GM21526 (cell line): Measurements from ENCODE around the gene ABR.
"Not testable (repeated sequence)": the region's sequence is repeated elsewhere in the genome, so short reads cannot be mapped to it uniquely, and the experiment has no call there.

ENCODE experiments used
- ATAC-seq: cut with Tn5 transposase; IDR thresholded peaks from one replicate; pipeline ENCODE4 v1.9.1; 2021; ENCODE audit warnings: moderate library complexity; ENCODE audit not compliant: unreplicated experiment, low FRiP score

The ABR gene

GRCh38 chr17:1174263-1174880 is 5.4 kb downstream of the ABR start:
- no peak for ATAC-seq

- no peak for ATAC-seq
Measured at GRCh38 chr17:1173432-1174262, 6.1 kb downstream of the ABR start.

DNA sequence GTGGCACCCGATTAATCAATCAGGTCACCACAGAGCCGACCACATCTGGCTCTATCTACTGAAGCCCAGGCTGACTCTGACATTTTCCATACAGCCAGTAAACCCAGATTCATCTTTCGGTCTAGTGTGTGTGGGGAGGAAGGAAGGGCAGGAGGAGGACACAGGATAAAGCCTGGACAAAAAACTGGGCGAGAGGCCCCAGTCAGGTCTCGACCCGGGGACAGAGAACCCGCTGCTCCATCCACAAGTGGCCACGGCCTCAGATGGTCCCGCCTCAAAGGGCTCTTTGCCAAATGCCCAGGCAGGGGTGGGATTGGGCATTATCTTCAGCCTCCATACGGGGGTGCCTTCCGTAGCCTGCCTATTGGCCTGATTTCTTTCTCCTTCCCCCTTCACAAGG is 7.8 kb downstream of the ABR start:
- no peak for ATAC-seq

DNA sequence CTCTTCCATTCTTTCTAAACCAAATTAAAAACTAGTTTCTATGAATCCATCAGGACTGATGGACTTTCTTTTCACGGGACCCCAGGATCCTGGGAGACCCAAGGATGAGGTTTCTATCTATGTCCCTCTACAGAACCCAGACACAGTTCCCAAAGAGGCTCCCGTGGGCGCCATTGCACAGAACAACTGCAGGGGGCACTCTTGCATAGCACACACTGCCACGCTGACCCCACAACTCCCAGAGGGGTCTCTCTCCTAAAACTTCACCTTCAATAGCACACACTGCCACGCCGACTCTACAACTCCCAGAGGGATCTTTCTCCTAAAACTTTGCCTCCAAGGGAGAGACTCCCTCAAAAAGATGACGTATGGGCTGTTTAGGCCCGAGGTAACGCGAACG is 9.0 kb downstream of the ABR start:
- no peak for ATAC-seq

DNA sequence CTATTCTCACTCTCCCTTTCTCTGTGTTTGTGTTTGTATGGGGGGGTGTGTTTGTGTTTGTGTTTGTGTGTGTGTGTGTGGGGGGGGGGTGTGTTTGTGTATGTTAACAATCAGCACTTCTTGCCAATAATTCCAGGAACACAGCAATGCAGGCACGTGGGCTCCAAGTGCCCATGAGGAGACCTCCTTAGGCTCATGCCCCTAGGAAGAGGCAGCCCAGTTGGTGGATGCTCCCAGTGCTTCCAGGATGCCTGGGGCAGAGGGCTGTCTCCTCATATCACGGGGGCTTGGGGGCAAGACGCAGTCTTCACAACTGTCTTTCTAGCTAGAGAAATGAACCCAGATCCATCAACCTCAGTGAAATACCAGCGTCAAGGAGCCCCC is 9.9 kb downstream of the ABR start:
- no peak for ATAC-seq

GRCh38 chr17:1169221-1169928 is 10.4 kb downstream of the ABR start:
- no peak for ATAC-seq

DNA sequence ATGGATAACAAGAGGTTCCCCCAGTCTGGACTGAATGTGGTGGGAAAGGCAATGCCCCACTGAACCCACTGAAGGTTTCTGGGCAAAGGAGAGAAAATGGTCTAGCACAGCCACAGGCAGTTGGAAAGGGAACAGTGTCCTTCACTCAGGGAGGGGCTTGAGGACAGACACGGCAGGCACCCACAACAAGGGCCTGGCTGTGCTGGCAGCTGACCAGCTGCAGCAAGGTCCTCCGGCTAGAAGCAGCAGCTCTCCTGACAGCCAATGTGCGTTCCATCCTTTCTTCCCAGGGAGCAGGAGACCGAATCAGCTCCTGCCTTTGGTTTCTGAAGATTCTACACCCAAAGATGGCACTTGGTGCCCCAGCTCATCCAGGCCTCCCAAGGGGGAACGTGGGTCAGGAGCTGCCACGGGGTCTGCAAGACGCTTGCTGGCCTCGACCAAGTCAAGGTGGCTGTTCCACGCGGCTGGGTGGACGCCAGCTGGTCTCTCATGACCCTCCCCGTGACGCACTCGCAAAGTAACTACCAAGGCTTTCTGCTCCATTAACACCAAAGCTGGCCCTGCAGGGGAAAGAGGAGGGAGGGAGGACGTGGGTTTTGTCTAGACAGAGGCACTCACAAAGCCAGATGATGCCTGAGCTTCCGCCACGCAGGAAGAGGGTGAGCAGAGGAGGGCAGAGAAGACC is 11.1 kb downstream of the ABR start:
- ATAC-seq = no peak

- no peak for ATAC-seq
Measured at GRCh38 chr17:1166276-1166675, 13.5 kb downstream of the ABR start.

DNA sequence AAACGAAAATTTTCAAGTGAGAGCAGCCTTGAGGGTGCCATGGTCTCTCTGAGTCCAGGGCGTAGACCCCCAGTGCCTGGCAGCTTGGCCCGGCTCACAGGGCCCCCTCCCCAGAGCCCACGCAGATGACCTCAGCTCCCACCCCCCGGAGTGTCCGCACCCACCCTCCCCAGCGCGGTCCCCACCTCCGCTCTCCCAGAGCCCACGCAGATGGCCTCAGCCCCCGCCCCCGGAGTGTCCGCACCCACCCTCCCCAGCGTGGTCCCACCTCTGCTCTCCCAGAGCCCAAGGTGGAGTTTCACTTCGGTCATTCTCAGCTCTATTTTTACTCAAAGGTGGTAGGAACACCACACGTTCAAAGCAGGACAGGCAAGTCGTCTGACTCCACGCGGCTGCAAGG is 13.9 kb downstream of the ABR start:
- no peak for ATAC-seq

DNA sequence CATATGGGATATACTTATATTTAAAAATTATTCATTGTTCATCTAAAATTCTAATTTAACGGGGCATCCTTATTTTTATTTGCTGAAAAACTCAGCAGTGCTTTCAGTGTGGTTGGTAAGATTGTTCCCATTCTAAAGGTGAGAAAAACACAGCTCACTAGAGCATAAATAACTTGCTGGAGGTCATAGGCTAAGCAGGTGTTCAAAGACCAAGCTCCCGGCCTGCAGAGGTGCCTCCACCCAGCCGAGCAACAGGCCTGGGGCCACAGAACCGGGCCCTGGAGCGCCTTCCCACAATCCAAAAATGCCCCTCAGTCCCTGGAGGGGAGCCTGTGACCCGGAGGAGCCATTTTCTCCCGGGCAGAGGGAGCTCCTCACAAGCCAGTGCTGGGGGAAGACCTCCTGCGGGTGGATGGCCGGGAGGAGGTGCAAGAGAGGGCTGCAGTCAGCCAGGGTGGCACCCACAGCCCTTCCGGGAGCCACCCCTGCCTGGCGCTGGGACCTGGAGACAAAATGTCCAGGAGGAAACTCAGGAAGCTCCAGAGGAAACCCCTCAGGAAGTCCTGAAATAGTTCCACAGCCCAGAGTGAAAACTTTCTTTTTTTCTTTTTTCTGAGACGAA is 14.7 kb downstream of the ABR start:
- no peak for ATAC-seq

DNA sequence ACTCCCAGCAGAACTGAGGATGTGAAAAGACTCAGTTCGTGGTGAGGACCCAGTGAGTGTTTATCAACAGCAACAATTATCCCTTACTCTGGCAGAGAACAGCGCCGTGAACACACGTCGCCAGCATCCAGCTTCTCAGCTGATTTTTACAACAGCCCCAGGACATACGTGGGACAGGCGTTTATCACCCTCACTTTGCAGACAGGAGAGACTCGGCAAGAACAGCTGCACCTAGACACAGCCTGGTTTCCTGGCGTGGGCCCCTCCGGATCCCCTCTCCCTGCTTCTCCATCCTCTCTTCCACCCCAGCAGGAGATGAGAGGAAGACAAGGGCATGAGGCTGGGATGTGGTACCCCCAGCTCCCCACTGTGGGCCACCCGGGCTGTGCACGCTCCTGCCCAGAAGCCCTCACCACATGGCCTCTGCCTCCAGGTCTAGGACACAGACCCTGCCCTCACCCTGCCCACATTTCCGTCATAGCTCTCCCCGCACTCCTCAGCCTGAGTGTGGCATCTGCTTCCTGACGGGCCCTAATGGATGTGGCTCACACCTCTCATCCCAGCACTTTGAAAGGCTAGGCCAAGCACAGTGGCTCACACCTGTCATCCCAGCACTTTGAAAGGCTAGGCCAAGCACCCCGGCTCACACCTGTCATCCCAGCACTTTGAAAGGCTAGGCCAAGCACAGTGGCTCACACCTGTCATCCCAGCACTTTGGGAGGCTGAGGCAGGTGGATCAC is 17.5 kb downstream of the ABR start:
- no peak for ATAC-seq

- ATAC-seq = no peak
Measured at GRCh38 chr17:1160591-1161390, 19.0 kb downstream of the ABR start.

DNA sequence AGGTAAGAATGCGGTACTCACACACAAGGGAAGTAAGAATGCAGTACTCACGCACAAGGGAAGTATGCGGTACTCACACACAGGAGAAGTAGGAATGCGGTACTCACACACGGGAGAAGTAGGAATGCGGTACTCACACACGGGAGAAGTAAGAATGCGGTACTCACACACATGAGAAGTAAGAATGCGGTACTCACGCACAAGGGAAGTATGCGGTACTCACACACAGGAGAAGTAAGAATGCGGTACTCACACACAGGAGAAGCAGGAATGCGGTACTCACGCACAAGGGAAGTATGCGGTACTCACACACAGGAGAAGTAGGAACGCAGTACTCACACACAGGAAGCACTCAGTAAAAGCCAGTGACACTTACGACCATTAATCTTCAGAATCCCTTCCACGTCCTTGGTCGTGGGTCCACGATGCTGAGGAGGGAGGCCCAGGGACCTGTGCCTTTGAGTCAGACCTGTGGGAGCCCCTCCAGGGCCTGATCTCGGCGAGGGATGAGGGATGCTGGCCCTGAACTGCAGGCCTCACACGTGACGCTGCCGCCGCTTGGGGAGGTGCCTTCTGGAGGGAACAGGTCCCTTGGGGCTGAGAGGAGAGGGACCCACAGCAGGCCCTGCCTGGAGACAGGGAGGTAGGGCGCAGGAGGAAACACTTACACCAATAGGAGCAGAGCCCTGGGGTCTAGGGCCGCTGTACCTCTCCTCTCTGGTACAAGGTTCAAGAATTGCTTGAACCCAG is 20.2 kb downstream of the ABR start:
- ATAC-seq = no peak

GRCh38 chr17:1158879-1159278 is 20.9 kb downstream of the ABR start:
- ATAC-seq = no peak

DNA sequence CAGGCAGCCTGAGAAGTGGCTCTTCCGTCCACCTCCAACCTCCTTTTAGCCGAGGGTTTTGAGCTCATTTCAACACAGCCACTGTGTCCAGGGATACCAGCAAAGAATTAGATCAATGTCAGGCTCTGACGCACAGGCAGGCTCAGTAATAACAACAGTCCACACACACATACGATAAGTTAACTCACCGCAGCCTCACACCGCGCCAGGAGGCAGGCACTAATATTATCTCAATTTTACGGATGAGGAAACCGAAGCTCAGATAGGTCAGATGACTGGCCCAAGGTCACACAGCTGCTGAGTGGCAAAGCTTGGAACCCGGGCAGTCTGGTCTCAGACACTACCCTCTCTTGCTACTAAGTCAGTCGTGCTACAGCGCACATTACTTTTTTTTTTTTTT is 22.9 kb downstream of the ABR start:
- no peak for ATAC-seq

DNA sequence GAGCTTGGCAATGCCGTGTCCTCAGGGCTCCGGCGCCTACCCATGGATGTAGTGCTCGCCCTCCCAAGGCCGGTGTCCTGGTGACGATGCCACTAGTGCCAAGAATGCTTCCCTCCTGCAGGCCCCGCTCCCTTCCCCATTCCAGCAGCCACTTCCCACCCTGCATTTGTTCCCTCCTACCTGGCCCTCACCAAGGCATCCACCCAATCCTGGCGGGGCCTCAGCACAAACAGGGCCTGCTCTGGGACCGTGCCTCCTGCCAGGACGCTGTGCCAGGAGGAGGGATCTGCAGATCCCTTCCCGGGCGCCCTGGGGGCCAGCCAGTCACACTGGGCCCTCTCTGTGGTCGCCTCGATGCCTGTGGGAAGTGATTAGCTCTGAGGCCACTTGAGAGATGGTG is 25.1 kb downstream of the ABR start:
- ATAC-seq = no peak

GRCh38 chr17:1153795-1154546 is 25.8 kb downstream of the ABR start:
- no peak for ATAC-seq

- not testable (repeated sequence) for ATAC-seq
Measured at GRCh38 chr17:1152582-1152981, 27.2 kb downstream of the ABR start.
